ENCODE measurements around the gene RPS18. TPM values are rescaled to one million over a fixed set of nuclear protein-coding genes. Genes with fewer than 3 reads are reported as not detected.

The RPS18 gene
- polyA plus RNA-seq, 1 donor = 4,638 TPM

- DNase-seq = no peak
Measured at GRCh38 chr6:33314943-33315792, 43.3 kb downstream of the RPS18 start.

GRCh38 chr6:33315793-33316602 is 44.1 kb downstream of the RPS18 start:
- no peak for DNase-seq

DNA sequence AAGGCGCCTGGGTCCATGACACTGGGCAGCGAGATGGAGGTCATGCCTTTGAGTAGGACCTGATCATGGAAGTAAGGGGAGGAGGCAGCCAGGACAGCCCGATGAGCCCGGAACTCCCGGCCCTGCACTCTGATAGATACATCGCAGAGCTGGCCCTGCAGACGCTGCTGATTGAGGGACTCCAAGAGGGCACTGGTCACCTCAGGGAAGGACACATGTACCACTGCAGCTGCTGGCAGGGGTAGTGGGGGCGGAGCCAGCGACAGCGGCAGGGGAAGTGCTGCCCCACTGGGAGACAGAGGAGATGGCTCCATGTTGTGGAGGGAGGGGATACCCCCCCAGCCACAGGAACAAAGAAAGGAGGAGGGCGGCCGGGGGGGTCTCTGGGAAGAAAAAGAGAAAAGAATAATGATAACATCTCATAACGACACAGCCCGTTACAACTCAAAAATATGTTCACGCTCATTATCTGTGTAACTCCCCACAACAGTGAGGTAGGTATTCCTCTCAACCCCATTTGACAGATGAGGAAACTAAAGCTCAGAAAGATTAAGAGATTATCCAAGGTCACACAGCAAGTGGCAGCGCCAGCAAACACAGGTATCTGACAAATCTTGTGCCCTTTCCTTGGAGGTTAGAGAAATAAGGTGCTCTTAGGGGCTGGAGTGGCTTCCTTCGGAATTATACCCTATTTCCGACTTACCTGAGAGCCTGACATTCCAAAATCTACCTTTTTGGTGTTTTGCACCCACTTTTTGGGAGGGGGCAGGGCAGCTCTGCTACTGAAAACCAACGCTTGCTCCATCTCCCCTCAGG is 44.9 kb downstream of the RPS18 start:
- no peak for DNase-seq

GRCh38 chr6:33317419-33317668 is 45.5 kb downstream of the RPS18 start:
- no peak for DNase-seq

DNA sequence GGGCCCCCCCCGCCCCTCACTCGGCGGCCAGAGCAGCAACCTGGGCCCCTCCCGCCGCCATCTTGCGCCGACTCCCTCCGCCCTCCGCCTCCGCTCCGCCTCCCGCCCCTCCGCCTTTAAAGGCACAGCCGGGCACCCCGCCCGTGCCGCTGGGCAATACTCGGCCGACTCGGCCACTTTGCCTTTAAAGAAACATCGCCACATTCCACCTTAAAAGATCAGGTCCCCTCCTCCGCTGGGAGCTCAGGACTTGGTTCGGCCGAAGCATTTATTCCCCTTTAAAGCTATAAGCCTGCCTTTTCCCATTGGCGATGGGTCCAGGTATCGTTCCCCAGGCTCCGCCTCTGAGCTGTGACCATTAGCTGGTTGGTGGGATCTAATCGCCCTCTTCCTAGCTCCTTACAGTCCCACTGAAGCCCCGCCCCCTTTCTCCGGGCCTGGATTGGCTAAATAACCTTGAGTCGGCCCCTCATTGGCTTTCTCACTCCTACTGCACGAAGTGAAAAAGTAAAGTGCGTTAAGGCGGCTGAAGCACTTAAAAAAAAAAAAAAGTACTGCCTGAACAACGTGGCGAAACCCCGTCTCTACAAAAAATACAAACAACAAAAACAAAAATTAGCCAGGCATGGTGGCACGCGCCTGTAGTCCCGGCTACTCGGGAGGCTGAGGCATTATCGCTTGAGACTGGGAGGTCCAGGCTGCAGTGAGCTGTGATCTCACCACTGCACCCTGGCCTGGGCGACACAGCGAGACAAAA is 46.0 kb downstream of the RPS18 start, which contains the start of gene ZBTB22:
Gene ZBTB22, minus strand, starts transcription at position 76 of the 757 bp plus-strand sequence. CDS start 828 bp downstream, outside the sequence.
- peak; percentile 97 for DNase-seq

DNA sequence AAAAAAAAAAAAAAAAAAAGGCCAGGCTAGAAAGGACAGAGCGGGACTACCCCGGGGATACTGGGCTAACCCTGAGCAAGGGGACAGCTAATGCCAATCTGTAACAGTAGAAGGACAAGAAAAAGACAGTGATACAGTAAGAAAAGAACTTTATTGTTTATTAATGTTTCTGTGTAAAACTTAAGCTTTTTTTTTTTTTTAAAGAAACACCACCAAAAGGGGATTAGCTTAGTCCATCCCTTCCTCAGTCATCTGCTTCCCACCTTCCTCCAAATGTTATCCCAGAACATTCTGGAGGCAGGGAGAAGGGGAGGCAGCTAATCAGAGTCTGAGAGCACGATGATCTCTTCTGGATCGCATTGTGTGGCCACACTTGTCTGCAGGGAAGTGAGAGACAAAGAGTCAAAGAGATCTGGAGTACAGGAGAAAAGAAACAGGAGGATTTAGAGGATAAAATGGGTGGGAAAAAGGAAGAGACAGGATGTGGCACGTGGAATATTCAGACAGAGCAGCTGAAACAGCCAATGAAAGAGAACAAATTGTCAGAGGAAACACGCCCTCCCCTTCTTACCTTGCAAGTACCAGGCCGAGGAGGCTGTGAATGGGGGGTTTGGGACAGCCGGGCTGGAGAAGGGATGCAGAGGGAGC is 46.7 kb downstream of the RPS18 start:
- no peak for DNase-seq

- no peak for DNase-seq
Measured at GRCh38 chr6:33319939-33320314, 48.1 kb downstream of the RPS18 start.

- no peak for DNase-seq
Measured at GRCh38 chr6:33320315-33321181, 48.7 kb downstream of the RPS18 start.

GRCh38 chr6:33321227-33321626 is 49.4 kb downstream of the RPS18 start:
- no peak for DNase-seq

DNA sequence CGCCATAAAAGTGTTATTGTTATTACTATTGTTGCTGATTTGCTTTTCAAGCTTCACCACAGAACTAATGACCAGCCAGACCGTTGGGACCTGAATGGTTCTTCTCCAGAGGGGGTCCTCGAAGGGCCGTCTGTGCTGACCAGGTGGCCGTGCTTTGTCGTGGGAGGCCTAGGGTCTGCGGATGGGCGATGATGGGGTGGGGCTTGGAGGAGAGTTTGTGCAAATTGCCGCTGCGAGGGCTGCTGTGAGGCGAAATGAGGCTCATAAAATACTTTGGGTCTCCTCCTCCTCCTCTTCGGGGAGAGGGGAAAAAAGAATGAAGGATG is 51.7 kb downstream of the RPS18 start:
- no peak for DNase-seq

DNA sequence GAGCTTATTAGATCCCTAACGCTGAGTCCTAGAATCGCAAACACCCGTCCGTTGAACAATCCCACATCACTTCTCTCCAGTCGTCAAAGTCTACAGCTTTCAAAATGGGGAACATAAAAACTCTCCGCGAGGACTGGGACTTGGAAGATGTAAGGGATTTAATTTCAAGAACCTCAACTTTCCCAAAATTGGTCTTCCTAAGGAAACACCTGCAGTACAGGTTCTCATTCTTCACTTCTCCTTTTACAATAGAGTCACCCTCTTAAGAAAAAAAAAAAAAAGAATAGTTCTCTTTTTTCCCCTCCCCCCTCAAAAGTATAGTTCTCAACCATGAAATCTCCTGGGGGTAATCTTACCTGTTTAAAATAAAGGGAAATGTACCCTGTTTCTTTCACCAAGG is 52.2 kb downstream of the RPS18 start:
- DNase-seq = no peak

Other genes with a start within 250 kb of the RPS18 start
- 34.8 TPM for gene HLA-DPA1, start 198.4 kb upstream of the RPS18 start, polyA plus RNA-seq (ENCODE audit: insufficient read length)
- gene HLA-DPB1, start 196.1 kb upstream of the RPS18 start, polyA plus RNA-seq (ENCODE audit: insufficient read length) = 19.2 TPM
- 49.7 TPM for gene COL11A2, start 79.6 kb upstream of the RPS18 start, polyA plus RNA-seq (ENCODE audit: insufficient read length)
- 42.0 TPM for gene RXRB, start 71.4 kb upstream of the RPS18 start, polyA plus RNA-seq (ENCODE audit: insufficient read length)
- gene SLC39A7, start 71.2 kb upstream of the RPS18 start, polyA plus RNA-seq (ENCODE audit: insufficient read length) = 65.8 TPM
- gene HSD17B8, start 67.4 kb upstream of the RPS18 start, polyA plus RNA-seq (ENCODE audit: insufficient read length) = 11.5 TPM
- gene RING1, start 63.6 kb upstream of the RPS18 start, polyA plus RNA-seq (ENCODE audit: insufficient read length) = 36.0 TPM
- gene VPS52, start 199 bp upstream of the RPS18 start, polyA plus RNA-seq (ENCODE audit: insufficient read length) = 47.3 TPM
- 2.2 TPM for gene B3GALT4, start 5.0 kb downstream of the RPS18 start, polyA plus RNA-seq (ENCODE audit: insufficient read length)
- 58.4 TPM for gene WDR46, start 17.2 kb downstream of the RPS18 start, polyA plus RNA-seq (ENCODE audit: insufficient read length)
- 41.2 TPM for gene PFDN6, start 17.5 kb downstream of the RPS18 start, polyA plus RNA-seq (ENCODE audit: insufficient read length)
- gene RGL2, start 26.9 kb downstream of the RPS18 start, polyA plus RNA-seq (ENCODE audit: insufficient read length) = 63.4 TPM
- 24.6 TPM for gene TAPBP, start 42.0 kb downstream of the RPS18 start, polyA plus RNA-seq (ENCODE audit: insufficient read length)
- 16.3 TPM for gene ZBTB22, start 45.7 kb downstream of the RPS18 start, polyA plus RNA-seq (ENCODE audit: insufficient read length)
- gene DAXX, start 50.9 kb downstream of the RPS18 start, polyA plus RNA-seq (ENCODE audit: insufficient read length) = 25.9 TPM
- gene KIFC1, start 119.7 kb downstream of the RPS18 start, polyA plus RNA-seq (ENCODE audit: insufficient read length) = 18.1 TPM
- gene PHF1, start 138.9 kb downstream of the RPS18 start, polyA plus RNA-seq (ENCODE audit: insufficient read length) = 46.7 TPM
- gene CUTA, start 146.0 kb downstream of the RPS18 start, polyA plus RNA-seq (ENCODE audit: insufficient read length) = 153 TPM
- gene SYNGAP1, start 148.0 kb downstream of the RPS18 start, polyA plus RNA-seq (ENCODE audit: insufficient read length) = 30.5 TPM
- gene ZBTB9, start 182.5 kb downstream of the RPS18 start, polyA plus RNA-seq (ENCODE audit: insufficient read length) = 6.4 TPM

Data from hindlimb muscle (tissue), 1 donor.